Smooth muscle cell (in vitro differentiated cells): ENCODE results near the gene RAB30. TPM values are rescaled to one million over a fixed set of nuclear protein-coding genes. Genes with fewer than 3 reads are reported as not detected.

Source experiments
- DNase-seq: peaks from one replicate; lab custom pipeline; 2025; ENCODE audit not compliant: unreplicated experiment; lab: John Stamatoyannopoulos, UW
- H2AFZ ChIP-seq: fragments of 200-600 bp; sonication (generic); 2 replicates; pipeline ENCODE4 v1.6.0; 2016; ENCODE audit warnings: antibody characterized with exemption, low read depth, mild to moderate bottlenecking
- H3F3A ChIP-seq: fragments of 200-600 bp; sonication (generic); 2 replicates; pipeline ENCODE4 v1.6.0; 2017; ENCODE audit warnings: antibody characterized with exemption, low read depth
- H3K27ac ChIP-seq: fragments of 200-600 bp; sonication (generic); 2 replicates; pipeline ENCODE4 v1.5.1; 2016; ENCODE audit warnings: low read depth, mild to moderate bottlenecking
- H3K27me3 ChIP-seq: fragments of 200-600 bp; sonication (generic); 2 replicates; pipeline ENCODE4 v1.6.1; 2016; ENCODE audit warnings: low read depth, mild to moderate bottlenecking
- H3K36me3 ChIP-seq: fragments of 200-600 bp; sonication (generic); 2 replicates; pipeline ENCODE4 v1.5.1; 2016; ENCODE audit warnings: low read depth
- H3K4me1 ChIP-seq: fragments of 200-600 bp; sonication (generic); 2 replicates; pipeline ENCODE4 v1.5.1; 2016; ENCODE audit warnings: low read depth
- H3K4me2 ChIP-seq: fragments of 200-600 bp; sonication (generic); 2 replicates; pipeline ENCODE4 v1.6.0; 2016; ENCODE audit warnings: mild to moderate bottlenecking
- H3K4me3 ChIP-seq: fragments of 200-600 bp; sonication (generic); 2 replicates; pipeline ENCODE4 v1.5.1; 2016; ENCODE audit warnings: mild to moderate bottlenecking
- H3K79me2 ChIP-seq: fragments of 200-600 bp; sonication (generic); 2 replicates; pipeline ENCODE4 v1.6.0; 2016; ENCODE audit warnings: low read depth, mild to moderate bottlenecking
- H3K9ac ChIP-seq: fragments of 200-600 bp; sonication (generic); 2 replicates; pipeline ENCODE4 v1.6.0; 2016; ENCODE audit warnings: low read depth
- H3K9me3 ChIP-seq: fragments of 200-600 bp; sonication (generic); replicated peaks from 2 replicates; pipeline ENCODE4 v1.5.1; 2016; ENCODE audit warnings: low read depth
- H4K20me1 ChIP-seq: fragments of 200-600 bp; sonication (generic); 2 replicates; pipeline ENCODE4 v1.6.0; 2016; ENCODE audit warnings: low read depth
- WGBS: methylation state at CpG from one replicate; pipeline ENCODE4 v1.1.7; 2016; ENCODE audit warnings: low lambda C conversion rate; 5-methylcytosine and 5-hydroxymethylcytosine counted together
- polyA plus RNA-seq: library from polyadenylated mRNA; unstranded; fragments of >200 nt; fragmentation: Nextera tagmentation; extraction: Ambion mirVana; gene quantifications from 2 replicates; pipeline ENCODE4 v1.2.1, GENCODE V29; 2016
- total RNA-seq: library from RNA; depleted of rRNA; stranded (reverse); fragments of >200 nt; gene quantifications from 2 replicates; pipeline ENCODE4 v1.2.3, GENCODE V29; 2014
- TF ChIP-seq, protein P1 (sequence below): fragments of 200-600 bp; sonication (generic); IDR thresholded peaks from 2 replicates; pipeline ENCODE4 v1.5.1; 2017; ENCODE audit warnings: borderline replicate concordance, mild to moderate bottlenecking, antibody characterized with exemption; ENCODE audit not compliant: insufficient read depth, poor library complexity, severe bottlenecking

Gene RAB30
- total and polyA plus RNA-seq, 2 experiments from 2014 or later = 11.2 to 19.6 TPM

GRCh38 chr11:83044958-83045712 lies 26.6 kb downstream of the RAB30 start:
- Histone ChIP-seq H3K4me2 (peak overlapping the region; percentile 71), H3K27me3 (no peaks in the 10 kb centered on the region), H3K27ac (peak overlapping the region; percentile 90), H3K9me3 (no peaks in the 10 kb centered on the region), H3K4me1 (peaks cover 3% of the 10 kb centered on the region), H3K36me3 (no peaks in the 10 kb centered on the region), H3K9ac (peak overlapping the region; percentile 42), H4K20me1 (no peaks in the 10 kb centered on the region), H3K4me3 (no peak overlapping the region), H2AFZ (peak overlapping the region; percentile 5), H3F3A (peaks cover 13% of the 10 kb centered on the region), H3K79me2 (peaks cover 71% of the 10 kb centered on the region)
- DNase-seq = no peak
- 38% methylated on average over 8 of the region's 8 CpGs for WGBS
- TF ChIP-seq, protein P1, sequence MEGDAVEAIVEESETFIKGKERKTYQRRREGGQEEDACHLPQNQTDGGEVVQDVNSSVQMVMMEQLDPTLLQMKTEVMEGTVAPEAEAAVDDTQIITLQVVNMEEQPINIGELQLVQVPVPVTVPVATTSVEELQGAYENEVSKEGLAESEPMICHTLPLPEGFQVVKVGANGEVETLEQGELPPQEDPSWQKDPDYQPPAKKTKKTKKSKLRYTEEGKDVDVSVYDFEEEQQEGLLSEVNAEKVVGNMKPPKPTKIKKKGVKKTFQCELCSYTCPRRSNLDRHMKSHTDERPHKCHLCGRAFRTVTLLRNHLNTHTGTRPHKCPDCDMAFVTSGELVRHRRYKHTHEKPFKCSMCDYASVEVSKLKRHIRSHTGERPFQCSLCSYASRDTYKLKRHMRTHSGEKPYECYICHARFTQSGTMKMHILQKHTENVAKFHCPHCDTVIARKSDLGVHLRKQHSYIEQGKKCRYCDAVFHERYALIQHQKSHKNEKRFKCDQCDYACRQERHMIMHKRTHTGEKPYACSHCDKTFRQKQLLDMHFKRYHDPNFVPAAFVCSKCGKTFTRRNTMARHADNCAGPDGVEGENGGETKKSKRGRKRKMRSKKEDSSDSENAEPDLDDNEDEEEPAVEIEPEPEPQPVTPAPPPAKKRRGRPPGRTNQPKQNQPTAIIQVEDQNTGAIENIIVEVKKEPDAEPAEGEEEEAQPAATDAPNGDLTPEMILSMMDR = no peak

- Histone ChIP-seq H3K79me2 (peaks cover 71% of the 10 kb centered on the region), H3K4me3 (no peak overlapping the region), H3K4me2 (no peak overlapping the region), H3K9ac (no peak overlapping the region), H3K27ac (no peak overlapping the region), H4K20me1 (no peaks in the 10 kb centered on the region), H3K27me3 (no peaks in the 10 kb centered on the region), H2AFZ (no peak overlapping the region), H3K4me1 (peaks cover 3% of the 10 kb centered on the region), H3K9me3 (no peaks in the 10 kb centered on the region), H3F3A (peaks cover 13% of the 10 kb centered on the region), H3K36me3 (no peaks in the 10 kb centered on the region)
- no peak for DNase-seq
- TF ChIP-seq, protein P1 = no peak
- WGBS = 78% methylated on average over 3 of the region's 3 CpGs
Observed at GRCh38 chr11:83042964-83043711, 28.6 kb downstream of the RAB30 start.

DNA sequence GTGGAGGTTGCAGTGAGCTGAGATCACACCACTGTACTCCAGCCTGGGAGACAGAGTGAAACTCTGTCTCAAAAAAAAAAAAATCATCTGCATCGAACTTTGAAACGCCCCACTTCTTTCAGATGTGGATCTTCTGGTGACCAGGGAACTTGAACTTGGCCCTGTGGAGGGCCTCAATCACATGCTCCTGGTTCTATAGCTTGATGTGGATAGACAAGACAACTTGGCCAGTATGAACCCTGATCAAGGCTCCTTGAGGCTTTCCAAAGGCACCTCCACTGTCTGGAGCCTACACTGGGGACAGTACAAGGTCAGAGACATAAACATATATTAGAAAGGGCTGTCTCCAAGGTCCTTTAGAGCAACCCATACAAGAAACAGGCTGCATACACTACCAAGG lies 30.6 kb downstream of the RAB30 start:
- TF ChIP-seq, protein P1 = no peak
- WGBS = 100% methylated on average over 2 of the region's 2 CpGs
- H3K79me2 ChIP-seq = peaks cover 70% of the 10 kb centered on the region

More for the DNA sequence above, 30.6 kb downstream of the RAB30 start:
- peaks cover 8% of the 10 kb centered on the region for H3F3A ChIP-seq
- no peak overlapping the region for H3K4me3 ChIP-seq
- H3K27ac ChIP-seq = no peak overlapping the region
- peaks cover 2% of the 10 kb centered on the region for H4K20me1 ChIP-seq
- H3K4me2 ChIP-seq = no peak overlapping the region
- H3K9ac ChIP-seq = no peak overlapping the region
- H3K36me3 ChIP-seq = no peaks in the 10 kb centered on the region
- H2AFZ ChIP-seq = no peak overlapping the region
- no peaks in the 10 kb centered on the region for H3K27me3 ChIP-seq
- DNase-seq = no peak
- H3K9me3 ChIP-seq = no peaks in the 10 kb centered on the region
- H3K4me1 ChIP-seq = no peaks in the 10 kb centered on the region
